GM19324 (cell line): ENCODE data around the gene FRMD4A.

Source experiments
- ATAC-seq: cut with Tn5 transposase; IDR thresholded peaks from one replicate; pipeline ENCODE4 v1.9.1; 2021; ENCODE audit warnings: mild to moderate bottlenecking, moderate library complexity; ENCODE audit not compliant: unreplicated experiment, low FRiP score

FRMD4A gene

DNA sequence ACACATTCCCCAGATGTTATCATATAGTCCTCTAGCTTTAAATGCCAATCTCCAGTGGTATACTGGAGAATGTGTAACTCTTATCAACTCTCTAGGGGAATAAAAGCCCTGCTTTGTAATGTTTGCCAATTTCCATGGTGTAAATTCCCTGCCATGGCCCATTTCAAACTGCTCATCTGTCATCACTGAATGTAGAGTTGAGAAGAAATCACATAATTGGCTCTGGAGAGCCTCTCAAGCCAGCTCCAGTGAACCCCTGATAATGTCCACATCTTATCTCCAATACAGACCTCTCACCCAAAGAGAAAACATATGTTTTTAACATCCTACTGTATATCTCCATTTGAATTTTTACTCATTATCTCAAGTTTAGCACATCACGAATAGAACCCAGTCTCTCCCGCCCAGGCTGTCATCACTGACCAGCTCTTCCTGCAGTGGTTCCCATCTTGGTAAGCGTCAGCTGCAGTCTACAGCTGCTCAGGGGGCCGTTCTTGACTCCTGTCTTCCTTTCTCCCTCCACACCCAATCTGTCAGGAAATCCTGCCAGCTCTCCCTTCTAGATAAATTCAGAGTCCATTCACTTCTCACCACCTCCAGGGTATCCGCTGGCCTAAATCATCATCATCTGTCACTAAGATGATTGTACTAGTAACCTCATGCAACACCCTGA is 332.4 kb downstream of the FRMD4A start:
- no peak for ATAC-seq

GRCh38 chr10:13997650-13998049 is 333.1 kb downstream of the FRMD4A start:
- no peak for ATAC-seq

GRCh38 chr10:13994932-13995331 is 335.8 kb downstream of the FRMD4A start:
- no peak for ATAC-seq

GRCh38 chr10:13993673-13994089 is 337.0 kb downstream of the FRMD4A start:
- ATAC-seq, result no peak

GRCh38 chr10:13993169-13993568 is 337.6 kb downstream of the FRMD4A start:
- ATAC-seq, result no peak

GRCh38 chr10:13991353-13991752 is 339.4 kb downstream of the FRMD4A start:
- ATAC-seq, result no peak

- ATAC-seq, result no peak
These were observed 339.8 kb downstream of the FRMD4A start for GRCh38 chr10:13990946-13991345.

DNA sequence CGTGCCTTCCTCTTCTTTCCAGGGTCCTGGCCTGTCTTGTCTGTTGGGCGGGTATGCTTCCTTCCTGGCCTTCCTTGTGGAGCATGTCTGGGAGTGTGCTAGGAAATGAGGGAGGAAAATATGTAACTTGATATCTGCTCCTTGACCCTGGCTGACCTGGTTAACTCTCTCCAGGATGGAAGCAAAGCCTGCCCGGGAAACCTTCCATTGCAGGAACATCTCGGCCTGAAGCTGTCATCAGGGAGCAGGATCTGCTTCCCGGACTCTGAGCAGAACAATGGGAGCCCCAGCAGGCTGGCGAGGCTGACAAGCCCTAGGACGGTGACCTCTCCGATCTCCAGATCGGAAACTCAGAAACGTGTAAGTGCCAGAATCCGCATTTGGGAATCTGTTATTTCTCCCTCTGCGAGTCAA is 340.3 kb downstream of the FRMD4A start:
- ATAC-seq, result no peak

- ATAC-seq, result no peak
These were observed 341.1 kb downstream of the FRMD4A start for GRCh38 chr10:13989616-13990015.

GRCh38 chr10:13987446-13987845 is 343.3 kb downstream of the FRMD4A start:
- no peak for ATAC-seq

GRCh38 chr10:13984647-13985155 is 346.0 kb downstream of the FRMD4A start:
- ATAC-seq, result no peak

- no peak for ATAC-seq
These were observed 347.7 kb downstream of the FRMD4A start for GRCh38 chr10:13983035-13983434.

DNA sequence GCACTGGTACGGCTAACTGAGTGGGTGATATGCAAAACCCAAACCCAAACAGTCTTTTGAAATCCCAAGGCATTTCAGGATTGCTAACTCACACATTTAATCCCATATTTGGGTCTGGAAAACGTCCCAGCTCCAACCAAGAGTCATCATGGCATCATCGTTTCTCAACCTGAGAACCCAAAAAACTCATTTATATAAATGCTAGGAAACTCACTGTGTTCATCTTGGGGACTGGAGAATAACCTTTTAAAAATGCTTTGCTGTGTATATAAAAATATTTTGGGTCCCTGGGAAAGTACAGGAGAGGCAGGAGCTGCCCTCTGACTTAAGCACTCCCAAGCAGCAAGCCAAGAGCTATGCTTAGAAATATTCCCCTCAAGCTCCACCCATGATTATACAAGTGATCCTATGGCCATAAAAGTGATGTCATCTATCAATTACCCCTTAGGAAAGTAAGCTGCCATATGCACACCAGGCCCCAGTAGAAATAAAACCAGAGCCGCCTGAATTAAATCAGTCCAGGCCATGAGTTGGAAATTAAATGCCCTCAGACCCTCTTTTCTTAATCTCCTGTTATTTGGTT is 352.1 kb downstream of the FRMD4A start:
- no peak for ATAC-seq

- ATAC-seq, result no peak
These were observed 352.7 kb downstream of the FRMD4A start for GRCh38 chr10:13977861-13978532.

- no peak for ATAC-seq
These were observed 357.0 kb downstream of the FRMD4A start for GRCh38 chr10:13973742-13974141.

GRCh38 chr10:13972609-13973008 is 358.1 kb downstream of the FRMD4A start:
- no peak for ATAC-seq

- ATAC-seq, result no peak
These were observed 358.9 kb downstream of the FRMD4A start for GRCh38 chr10:13971601-13972475.

- no peak for ATAC-seq
These were observed 359.8 kb downstream of the FRMD4A start for GRCh38 chr10:13970957-13971353.

GRCh38 chr10:13970236-13970956 is 360.3 kb downstream of the FRMD4A start:
- no peak for ATAC-seq

DNA sequence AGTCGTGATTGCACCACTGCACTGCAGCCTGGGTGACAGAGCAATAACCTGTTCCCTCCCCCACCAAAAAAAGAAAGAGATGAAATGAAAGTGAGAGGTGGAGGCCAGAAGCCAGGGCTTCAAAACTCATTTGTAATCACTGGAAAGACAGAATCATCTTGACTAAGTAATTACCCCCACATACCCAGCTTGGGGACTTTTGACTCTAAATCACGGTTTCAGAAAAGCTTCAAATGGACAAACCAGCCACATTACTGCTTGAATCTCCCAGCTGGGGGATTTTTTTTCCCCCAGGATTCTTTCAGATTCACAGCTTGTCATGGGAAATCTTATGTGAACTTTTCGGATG is 361.0 kb downstream of the FRMD4A start:
- no peak for ATAC-seq
